ENCODE data around the gene PLCB4. TPM values are rescaled to one million over a fixed set of nuclear protein-coding genes. Genes with fewer than 3 reads are reported as not detected.

The PLCB4 gene
- total RNA-seq, 1 donor from 2014 or later, result 16.4 TPM

GRCh38 chr20:9225879-9226278 lies 157.0 kb downstream of the PLCB4 start:
- DNase-seq, result peak; percentile 43

- DNase-seq, result no peak
Observed at GRCh38 chr20:9227896-9228615, 159.2 kb downstream of the PLCB4 start.

- DNase-seq, result no peak
Observed at GRCh38 chr20:9228774-9229450, 160.0 kb downstream of the PLCB4 start.

GRCh38 chr20:9230406-9230805 lies 161.5 kb downstream of the PLCB4 start:
- no peak for DNase-seq

- DNase-seq, result peak; percentile 52
Observed at GRCh38 chr20:9233804-9234203, 164.9 kb downstream of the PLCB4 start.

GRCh38 chr20:9235518-9235917 lies 166.6 kb downstream of the PLCB4 start:
- DNase-seq, result peak; percentile 31

- DNase-seq, result peak; percentile 36
Observed at GRCh38 chr20:9236458-9236857, 167.6 kb downstream of the PLCB4 start.

GRCh38 chr20:9241232-9241692 lies 172.4 kb downstream of the PLCB4 start:
- no peak for DNase-seq

- DNase-seq, result no peak
Observed at GRCh38 chr20:9241721-9242427, 173.0 kb downstream of the PLCB4 start.

- no peak for DNase-seq
Observed at GRCh38 chr20:9243986-9244385, 175.1 kb downstream of the PLCB4 start.

GRCh38 chr20:9244811-9245210 lies 175.9 kb downstream of the PLCB4 start:
- DNase-seq, result no peak

GRCh38 chr20:9246731-9247130 lies 177.8 kb downstream of the PLCB4 start:
- DNase-seq, result no peak

GRCh38 chr20:9250511-9250910 lies 181.6 kb downstream of the PLCB4 start:
- DNase-seq, result no peak

GRCh38 chr20:9253006-9253539 lies 184.2 kb downstream of the PLCB4 start:
- DNase-seq, result no peak

- DNase-seq, result no peak
Observed at GRCh38 chr20:9255171-9255570, 186.3 kb downstream of the PLCB4 start.

GRCh38 chr20:9256393-9256792 lies 187.5 kb downstream of the PLCB4 start:
- no peak for DNase-seq

- DNase-seq, result no peak
Observed at GRCh38 chr20:9258901-9259300, 190.0 kb downstream of the PLCB4 start.

GRCh38 chr20:9260027-9260426 lies 191.1 kb downstream of the PLCB4 start:
- DNase-seq, result no peak

GRCh38 chr20:9261781-9262180 lies 192.9 kb downstream of the PLCB4 start:
- no peak for DNase-seq

GRCh38 chr20:9262653-9263194 lies 193.8 kb downstream of the PLCB4 start:
- DNase-seq, result peak; percentile 35

GRCh38 chr20:9269280-9269971 lies 200.5 kb downstream of the PLCB4 start:
- DNase-seq, result no peak

- peak; percentile 49 for DNase-seq
Observed at GRCh38 chr20:9270831-9271230, 201.9 kb downstream of the PLCB4 start.
